Neural progenitor cell (in vitro differentiated cells): Measurements from ENCODE around the gene ZNF787.

Experiments used
- CTCF ChIP-seq: fragments of 200-600 bp; sonication (generic); IDR thresholded peaks from 2 replicates; pipeline ENCODE4 v1.5.1; 2017; ENCODE audit warnings: antibody characterized with exemption, mild to moderate bottlenecking
- EZH2phosphoT487 ChIP-seq: fragments of 200-600 bp; sonication (generic); IDR thresholded peaks from 2 replicates; pipeline ENCODE4 v1.6.1; 2017; ENCODE audit warnings: antibody characterized with exemption

DNA sequence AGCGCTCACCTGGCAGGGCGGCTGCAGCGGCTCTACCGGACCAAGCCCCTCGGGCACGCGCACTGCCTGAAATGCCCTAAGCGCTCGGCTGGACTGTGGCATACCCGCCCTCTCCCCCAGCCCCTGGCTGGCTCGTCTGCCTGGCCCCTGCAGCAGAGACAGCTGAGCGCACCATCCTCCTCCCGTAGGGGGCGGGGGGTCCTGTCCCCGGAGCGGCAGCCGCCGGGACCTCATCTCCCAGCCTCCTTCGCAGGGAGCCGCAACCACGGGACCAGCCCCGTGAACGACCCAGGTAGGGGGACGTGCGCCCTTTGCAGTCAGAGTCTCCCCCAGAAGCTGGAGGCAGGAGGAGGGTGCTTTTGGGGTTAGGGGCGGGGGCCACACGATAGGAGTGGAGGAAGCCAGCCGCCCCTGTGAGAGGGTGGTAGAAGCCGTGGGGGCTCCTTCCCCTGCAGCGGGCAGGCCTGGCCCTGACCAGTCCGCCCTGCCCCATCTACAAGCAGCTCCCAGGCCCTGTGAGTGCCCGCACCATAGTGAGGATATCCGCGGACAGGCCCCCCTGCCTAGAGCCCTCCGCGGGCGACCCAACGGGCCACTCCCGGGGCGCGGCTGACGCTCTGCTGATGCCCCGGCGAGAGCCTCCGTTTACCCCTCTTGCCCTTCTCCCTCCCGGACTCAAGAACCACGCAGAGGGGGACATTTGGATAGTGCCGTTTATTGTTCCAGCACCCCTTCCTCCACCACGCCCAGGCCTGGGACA, 34.2 kb downstream of the ZNF787 start:
- TF ChIP-seq CTCF (no peak), EZH2phosphoT487 (no peak)
